Measurements from ENCODE around the gene RAB12.

Gene RAB12

DNA sequence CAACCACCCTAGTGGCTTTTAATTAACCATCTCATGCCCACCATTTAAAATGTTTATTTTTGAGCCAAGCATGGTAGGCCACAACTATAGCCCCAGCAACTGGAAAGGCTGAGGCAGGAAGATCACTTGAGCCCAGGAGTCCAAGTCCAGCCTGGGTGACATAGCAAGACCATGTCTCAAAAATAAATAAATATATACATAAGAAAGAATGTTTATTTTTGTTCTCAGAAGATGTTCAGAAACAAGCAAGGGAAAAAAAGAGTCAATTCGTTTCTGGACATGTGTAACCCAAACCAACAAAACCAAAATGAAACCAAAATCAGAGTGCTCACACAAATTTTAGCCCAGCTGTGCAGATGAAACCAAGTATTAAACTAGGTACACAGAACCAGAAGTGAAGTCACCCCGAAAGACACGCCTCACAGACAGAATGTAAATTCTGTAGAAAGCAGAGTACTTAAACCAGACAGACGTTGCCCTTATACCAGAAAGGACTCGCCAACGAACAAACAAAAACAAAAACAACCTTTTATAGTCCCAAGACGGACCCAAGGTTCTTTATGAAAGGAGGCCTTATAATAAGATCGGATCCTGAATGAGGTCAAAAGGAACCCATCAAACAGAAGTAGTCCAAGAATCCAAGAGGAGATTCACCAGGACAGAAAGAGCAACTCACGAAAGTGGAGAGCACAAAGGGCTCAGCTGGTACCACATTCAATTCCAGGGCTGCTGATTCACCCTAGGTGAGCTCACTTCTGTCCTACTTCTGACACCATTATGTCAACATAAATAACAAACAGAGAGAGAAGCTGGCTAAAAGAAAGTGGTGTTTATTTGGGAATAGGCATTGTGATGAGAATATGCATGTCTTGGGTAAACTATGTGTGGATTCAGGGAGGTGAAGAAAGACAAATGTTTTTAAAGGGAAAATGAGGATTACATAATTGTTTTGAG, 64.3 kb downstream of the RAB12 start:
- Histone ChIP-seq H3K27ac (no peak overlapping the region), H3K79me2 (no peaks in the 10 kb centered on the region), H3K4me2 (ENCODE audit: low read length) (no peak overlapping the region), H3K9ac (no peak overlapping the region), H2AFZ (no peak overlapping the region), H3K4me3 (ENCODE audit: low read depth, low read length) (no peak overlapping the region), H3K9me3 (ENCODE audit: control insufficient read depth, low read length) (no peaks in the 10 kb centered on the region), H3K36me3 (ENCODE audit: control insufficient read depth, insufficient read depth, low read length) (no peaks in the 10 kb centered on the region), H3K4me1 (no peaks in the 10 kb centered on the region), H3K27me3 (ENCODE audit: control insufficient read depth, insufficient read depth, low read length) (no peaks in the 10 kb centered on the region)
- TF ChIP-seq, protein P1, sequence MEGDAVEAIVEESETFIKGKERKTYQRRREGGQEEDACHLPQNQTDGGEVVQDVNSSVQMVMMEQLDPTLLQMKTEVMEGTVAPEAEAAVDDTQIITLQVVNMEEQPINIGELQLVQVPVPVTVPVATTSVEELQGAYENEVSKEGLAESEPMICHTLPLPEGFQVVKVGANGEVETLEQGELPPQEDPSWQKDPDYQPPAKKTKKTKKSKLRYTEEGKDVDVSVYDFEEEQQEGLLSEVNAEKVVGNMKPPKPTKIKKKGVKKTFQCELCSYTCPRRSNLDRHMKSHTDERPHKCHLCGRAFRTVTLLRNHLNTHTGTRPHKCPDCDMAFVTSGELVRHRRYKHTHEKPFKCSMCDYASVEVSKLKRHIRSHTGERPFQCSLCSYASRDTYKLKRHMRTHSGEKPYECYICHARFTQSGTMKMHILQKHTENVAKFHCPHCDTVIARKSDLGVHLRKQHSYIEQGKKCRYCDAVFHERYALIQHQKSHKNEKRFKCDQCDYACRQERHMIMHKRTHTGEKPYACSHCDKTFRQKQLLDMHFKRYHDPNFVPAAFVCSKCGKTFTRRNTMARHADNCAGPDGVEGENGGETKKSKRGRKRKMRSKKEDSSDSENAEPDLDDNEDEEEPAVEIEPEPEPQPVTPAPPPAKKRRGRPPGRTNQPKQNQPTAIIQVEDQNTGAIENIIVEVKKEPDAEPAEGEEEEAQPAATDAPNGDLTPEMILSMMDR (IDR thresholded peaks at IDR 0.05), result no peak

DNA sequence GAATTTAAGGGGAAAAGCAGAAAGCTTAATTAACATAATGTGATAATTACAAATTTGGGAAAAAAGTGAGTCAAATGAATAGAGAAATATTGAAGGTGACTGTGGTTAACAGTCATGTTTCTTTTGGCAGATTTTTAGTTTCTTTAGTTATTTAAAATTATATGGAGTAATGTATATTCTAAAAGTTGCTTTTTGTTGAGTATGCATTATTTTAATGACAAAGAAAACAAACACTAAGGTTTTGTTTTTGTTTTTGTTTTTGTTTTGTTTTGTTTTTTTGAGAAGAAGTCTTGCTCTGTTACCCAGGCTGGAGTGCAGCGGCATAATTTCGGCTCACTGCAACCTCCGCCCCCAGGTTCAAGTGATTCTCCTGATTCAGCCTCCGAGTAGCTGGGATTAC, 65.8 kb downstream of the RAB12 start:
- Histone ChIP-seq H3K27me3 (ENCODE audit: control insufficient read depth, insufficient read depth, low read length) (no peaks in the 10 kb centered on the region), H3K79me2 (no peaks in the 10 kb centered on the region), H3K4me2 (ENCODE audit: low read length) (no peak overlapping the region), H3K27ac (no peak overlapping the region), H3K9me3 (ENCODE audit: control insufficient read depth, low read length) (no peaks in the 10 kb centered on the region), H3K36me3 (ENCODE audit: control insufficient read depth, insufficient read depth, low read length) (no peaks in the 10 kb centered on the region), H3K4me3 (ENCODE audit: low read depth, low read length) (no peak overlapping the region), H2AFZ (no peak overlapping the region), H3K4me1 (no peaks in the 10 kb centered on the region), H3K9ac (no peak overlapping the region)
- TF ChIP-seq, protein P1 (IDR thresholded peaks at IDR 0.05), result no peak

DNA sequence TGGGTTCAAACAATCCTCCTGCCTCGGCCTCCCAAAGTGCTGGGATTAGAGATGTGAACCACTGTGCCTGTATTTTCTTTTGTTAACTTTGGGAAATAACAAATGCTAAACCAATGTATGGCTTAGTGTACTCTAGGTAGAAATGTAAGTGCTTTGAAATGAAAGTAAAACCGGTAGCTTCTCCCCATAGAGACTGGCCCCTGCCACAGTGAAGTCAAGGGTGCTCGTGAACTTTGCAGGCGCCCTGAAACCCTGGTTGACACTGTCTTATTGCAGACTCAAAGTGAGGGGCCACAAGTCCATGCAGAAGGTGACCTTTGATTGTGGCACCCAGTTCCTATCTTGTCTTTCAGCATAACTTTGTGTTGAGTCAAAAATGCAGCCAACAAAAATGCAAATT, 72.0 kb downstream of the RAB12 start:
- H3K27ac ChIP-seq, result no peak overlapping the region

DNA sequence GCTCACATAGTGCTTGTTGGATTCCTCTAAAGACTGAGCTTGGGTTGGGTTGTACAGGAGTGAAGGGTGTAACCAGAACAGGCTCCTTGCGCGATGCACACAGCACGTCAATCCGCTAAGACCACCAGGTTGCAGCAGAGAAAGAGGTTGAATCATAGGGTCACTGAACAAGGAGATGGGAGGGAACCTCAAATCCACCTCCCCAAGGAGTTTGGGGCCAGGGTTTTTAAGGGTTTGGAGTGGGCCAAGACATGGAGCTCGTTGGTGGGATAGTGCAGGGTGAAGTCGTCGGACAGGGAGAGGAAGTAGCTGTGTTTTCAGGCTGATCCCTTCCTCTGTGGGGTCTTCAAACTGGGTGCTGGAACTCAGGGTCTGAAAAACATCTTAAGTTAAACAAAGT, 75.3 kb downstream of the RAB12 start:
- no peaks in the 10 kb centered on the region for H3K36me3 ChIP-seq (ENCODE audit: control insufficient read depth, insufficient read depth, low read length)
- H3K79me2 ChIP-seq, result no peaks in the 10 kb centered on the region
- peaks cover 12% of the 10 kb centered on the region for H3K4me1 ChIP-seq
- TF ChIP-seq, protein P1 (IDR thresholded peaks at IDR 0.05), result no peak
- H2AFZ ChIP-seq, result no peak overlapping the region
- H3K9me3 ChIP-seq (ENCODE audit: control insufficient read depth, low read length), result no peaks in the 10 kb centered on the region
- no peak overlapping the region for H3K4me3 ChIP-seq (ENCODE audit: low read depth, low read length)
- no peak overlapping the region for H3K4me2 ChIP-seq (ENCODE audit: low read length)
- H3K27ac ChIP-seq, result no peak overlapping the region
- H3K9ac ChIP-seq, result no peak overlapping the region
- no peaks in the 10 kb centered on the region for H3K27me3 ChIP-seq (ENCODE audit: control insufficient read depth, insufficient read depth, low read length)

More for the DNA sequence above, 72.0 kb downstream of the RAB12 start:
- Histone ChIP-seq H3K9ac (no peak overlapping the region), H3K36me3 (ENCODE audit: control insufficient read depth, insufficient read depth, low read length) (no peaks in the 10 kb centered on the region), H3K4me3 (ENCODE audit: low read depth, low read length) (no peak overlapping the region), H2AFZ (no peak overlapping the region), H3K9me3 (ENCODE audit: control insufficient read depth, low read length) (no peaks in the 10 kb centered on the region), H3K4me1 (no peaks in the 10 kb centered on the region), H3K4me2 (ENCODE audit: low read length) (no peak overlapping the region), H3K27me3 (ENCODE audit: control insufficient read depth, insufficient read depth, low read length) (no peaks in the 10 kb centered on the region), H3K79me2 (no peaks in the 10 kb centered on the region)
- TF ChIP-seq, protein P1 (IDR thresholded peaks at IDR 0.05), result no peak

All from parathyroid adenoma (tissue), 2 donors.